PFSK-1 (cell line): ENCODE measurements around the gene OR52L1.

Experiments
- FOXP2 ChIP-seq: optimal IDR thresholded peaks from 2 replicates; pipeline ENCODE3; 2011; ENCODE audit warnings: borderline replicate concordance, control low read depth, inconsistent platforms; ENCODE audit not compliant: insufficient read depth; ENCODE audit errors: extremely low read length, extremely low read depth
- POLR2AphosphoS5 ChIP-seq: IDR thresholded peaks from 2 replicates; pipeline ENCODE4 v1.6.1; 2012; ENCODE audit warnings: low read depth, mild to moderate bottlenecking, control low read depth, low read length, moderate library complexity
- SIN3A ChIP-seq: IDR thresholded peaks from 2 replicates; pipeline ENCODE4 v1.6.1; 2012; ENCODE audit warnings: mild to moderate bottlenecking, low read length, moderate library complexity, borderline replicate concordance; ENCODE audit not compliant: insufficient read depth
- TAF1 ChIP-seq: IDR thresholded peaks from 2 replicates; pipeline ENCODE4 v1.6.1; 2012; ENCODE audit warnings: low read length, control low read depth, borderline replicate concordance; ENCODE audit not compliant: insufficient read depth

DNA sequence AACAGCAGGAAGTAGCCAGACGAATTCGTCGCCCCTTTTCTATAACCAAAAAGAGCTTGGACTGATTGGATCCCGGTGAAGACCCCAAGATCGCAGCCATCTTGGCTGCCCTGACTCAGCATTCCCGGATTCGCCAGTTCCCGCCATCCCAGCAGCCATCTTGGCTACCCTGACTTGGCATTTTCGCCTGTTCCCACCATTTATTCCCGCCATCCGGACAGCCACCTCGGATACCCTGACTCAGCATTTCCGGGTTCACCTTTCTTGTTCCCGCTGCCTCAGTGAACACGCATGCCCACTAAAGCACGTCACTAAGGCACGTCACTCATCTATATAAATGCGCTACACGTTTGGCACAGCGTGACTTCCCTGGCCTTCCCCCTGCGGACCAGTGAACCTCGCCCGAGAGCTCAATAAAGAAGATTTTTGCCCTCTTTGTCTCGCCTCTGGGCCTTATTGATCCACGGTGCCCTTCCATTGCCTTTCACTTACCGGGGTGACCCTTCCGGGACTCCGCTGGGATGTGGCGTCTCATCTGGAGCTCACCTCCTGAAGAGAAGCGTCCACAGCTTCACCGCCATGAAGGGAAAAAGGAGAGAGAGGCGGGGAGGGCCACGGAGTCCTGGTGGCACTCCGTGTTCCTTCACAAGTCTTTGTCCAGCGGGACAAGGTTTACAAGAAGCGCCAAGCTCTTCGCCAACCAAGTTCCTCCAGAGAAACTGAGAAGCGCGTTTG is 48.8 kb downstream of the OR52L1 start:
- TF ChIP-seq FOXP2 = no peak
- TF ChIP-seq TAF1 = no peak
- TF ChIP-seq SIN3A = no peak
- TF ChIP-seq POLR2AphosphoS5 = no peak
